Stimulated activated CD4-positive, alpha-beta T cell treated with anti-CD3 and anti-CD28 coated beads, Interleukin-1b, Interleukin-23, amount 100 ng/mL, for 24 hours (primary cell): Measurements from ENCODE around the gene DCAF8.

Source experiments
- DNase-seq, 4 experiments: peaks; one replicate each; pipeline ENCODE4 v3.0.0-alpha.2; 2020; ENCODE audit warnings: low read depth in 4 of 4, low spot score in 1 of 4

DCAF8 gene

DNA sequence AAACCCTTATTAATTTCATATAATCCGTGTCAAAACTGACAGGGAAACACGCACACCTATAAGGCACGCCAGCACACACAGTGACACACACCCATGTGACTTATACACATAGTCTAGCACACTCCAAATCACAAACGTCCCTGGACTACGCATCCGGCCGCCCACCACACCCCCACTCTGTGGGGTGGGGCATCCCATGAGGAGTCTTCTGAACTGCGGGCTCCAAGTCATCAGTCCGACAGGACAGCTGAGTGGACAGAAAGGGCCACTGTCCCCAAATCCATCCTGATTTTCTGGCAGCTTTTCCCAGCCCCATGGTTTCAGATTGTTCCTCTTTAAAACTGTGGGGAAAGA, 56.3 kb downstream of the DCAF8 start:
- DNase-seq: peak in 2 of 4 experiments; percentile 20 to 47

DNA sequence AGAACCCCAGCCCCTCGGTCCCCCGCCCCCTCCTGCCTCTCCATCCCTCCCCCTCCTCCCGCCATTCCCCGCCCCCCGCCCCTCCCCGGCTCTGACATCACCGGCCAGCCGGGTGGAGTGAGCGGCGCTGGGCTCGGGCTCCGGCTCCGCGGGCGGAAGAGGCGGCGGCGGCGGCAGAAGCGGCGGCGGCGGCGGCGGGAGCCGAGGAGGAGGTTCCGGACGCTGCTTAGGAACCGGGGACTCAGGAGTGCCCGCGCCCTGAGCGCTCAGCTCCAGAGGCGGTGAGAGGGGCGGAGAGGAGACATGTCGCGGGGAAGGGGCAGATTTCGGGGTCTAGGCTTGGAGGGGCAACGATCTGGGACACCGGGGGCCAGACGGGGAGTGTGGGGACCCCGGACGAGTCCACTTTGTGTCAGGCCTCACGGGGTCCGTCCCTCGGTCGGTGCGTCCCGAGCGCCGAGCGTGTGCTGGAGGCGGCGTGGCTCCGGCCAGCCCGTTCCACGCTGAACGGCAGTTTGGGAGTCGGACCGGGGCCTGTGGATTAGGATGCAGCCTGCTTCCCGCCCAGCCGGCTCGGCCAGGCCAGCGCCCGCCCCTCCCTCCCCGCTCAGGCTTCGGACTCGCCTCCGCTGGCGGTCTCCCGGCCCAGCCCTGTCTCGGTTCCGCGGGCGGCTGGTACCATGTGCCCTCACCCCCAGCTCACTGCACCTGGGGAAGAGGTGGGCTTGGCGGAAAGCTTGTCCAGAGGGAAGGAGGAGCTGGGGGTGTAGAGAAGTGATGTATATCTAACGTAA, 56.9 kb downstream of the DCAF8 start, which contains the start of gene PEA15:
Gene PEA15, plus strand, starts transcription at position 143 of the 794 bp plus-strand sequence. CDS start 6,161 bp downstream, outside the sequence.
- DNase-seq: peak; percentile 37 to 64 (median 61)

DNA sequence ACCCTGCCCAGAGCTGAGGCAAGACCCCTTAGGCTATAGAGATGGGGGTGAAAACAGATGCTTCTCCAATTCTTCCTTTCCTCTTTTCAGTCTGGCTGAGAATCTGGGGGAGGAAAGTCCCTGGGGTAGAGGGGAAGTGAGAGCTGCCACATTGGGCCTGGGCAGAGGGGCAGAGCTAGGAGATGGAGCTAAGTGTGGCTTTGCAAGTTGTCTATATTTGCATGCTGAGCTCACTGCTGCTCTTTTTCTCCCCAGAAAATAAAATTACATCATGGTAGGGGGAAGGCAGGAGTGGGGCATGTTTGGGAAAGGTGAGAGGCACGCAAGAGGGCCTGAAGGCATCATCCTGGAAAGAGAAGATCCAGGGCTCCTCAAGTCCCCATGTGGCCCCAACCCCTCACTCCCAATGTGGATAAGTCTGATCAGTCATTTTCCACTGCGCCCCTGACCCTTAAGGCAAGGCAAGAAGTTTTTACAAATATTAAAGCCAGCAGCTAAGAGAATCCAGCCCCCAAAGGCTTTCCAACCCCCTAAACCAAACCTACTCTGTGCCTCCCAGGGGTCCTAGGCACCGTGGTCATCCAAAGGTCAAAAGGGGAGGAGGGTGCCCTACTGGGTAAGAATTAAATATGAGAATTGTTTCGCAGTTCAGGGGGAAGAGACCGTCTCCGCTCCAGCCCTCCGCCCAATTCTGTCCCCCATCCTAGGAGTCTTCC, 57.7 kb downstream of the DCAF8 start:
- DNase-seq: no peak

DNA sequence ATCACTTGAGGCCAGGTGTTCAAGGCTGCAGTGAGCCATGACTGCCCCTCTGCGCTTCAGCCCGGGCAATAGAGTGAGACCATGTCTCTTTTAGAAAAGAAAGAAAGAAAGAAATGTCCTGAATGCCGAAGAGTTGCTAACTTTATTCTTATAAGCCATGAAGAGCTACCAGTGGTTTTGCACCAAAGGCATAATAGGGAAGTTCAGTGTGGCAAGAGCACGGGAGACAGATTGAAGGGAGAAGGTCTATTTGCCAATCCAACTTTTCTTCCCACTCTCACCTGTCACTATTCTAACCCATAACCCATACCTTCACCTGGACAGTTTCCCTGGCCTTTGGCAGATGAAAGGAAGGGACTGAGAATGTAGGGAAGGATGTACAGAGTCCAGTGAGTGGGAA, 61.6 kb downstream of the DCAF8 start:
- DNase-seq: no peak

DNA sequence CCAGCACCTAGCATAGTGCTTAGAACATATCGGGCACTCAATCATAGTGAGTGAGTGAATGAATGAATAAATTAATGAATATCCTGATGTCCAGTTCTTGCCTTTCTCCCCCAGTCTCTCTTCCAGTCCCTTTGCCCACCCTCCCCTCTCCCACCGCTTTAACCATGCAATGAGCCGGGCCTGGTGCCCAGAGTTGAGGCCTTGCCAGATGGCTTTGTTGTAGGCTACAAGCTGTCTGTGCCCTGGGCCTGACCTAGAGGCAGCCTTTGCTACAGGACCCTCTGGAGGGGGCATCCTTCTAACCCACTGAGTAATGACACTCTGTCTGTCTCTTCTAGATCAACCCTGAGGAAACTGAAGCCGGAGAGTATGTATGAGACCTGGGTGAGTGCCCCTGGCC, 65.1 kb downstream of the DCAF8 start:
- DNase-seq: no peak

DNA sequence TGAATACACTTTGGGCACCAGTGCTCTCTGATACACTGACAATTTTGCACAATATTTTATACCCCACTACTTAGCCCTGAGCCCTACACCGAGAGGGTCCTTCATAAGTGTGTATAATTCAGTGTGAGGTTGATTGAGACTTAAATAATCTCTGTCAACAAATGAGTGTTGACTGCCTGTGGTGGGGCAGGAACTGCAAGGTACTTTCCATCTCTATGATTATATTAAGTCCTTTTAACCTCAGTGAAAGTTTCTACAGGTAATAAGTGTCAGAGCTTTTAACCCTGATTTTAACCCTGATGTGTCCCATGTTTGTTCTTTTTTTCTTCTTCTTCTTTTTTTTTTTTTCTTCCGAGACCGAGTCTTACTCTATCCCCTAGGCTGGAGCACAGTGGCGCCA, 66.2 kb downstream of the DCAF8 start:
- DNase-seq: no peak

DNA sequence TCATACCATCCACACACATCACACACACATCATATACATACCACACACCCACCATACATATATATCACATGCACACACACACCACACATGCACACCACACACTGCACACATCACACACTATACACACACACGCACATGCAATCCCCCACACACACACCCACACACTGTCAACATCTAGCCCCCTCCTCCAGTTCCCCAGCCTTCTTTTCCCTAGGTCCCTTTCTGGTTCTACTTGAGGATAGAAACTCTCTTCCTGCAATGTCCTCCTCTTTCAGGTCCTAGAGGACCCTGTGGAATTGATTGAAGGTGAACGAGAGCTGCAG, 67.7 kb downstream of the DCAF8 start:
- DNase-seq: no peak

DNA sequence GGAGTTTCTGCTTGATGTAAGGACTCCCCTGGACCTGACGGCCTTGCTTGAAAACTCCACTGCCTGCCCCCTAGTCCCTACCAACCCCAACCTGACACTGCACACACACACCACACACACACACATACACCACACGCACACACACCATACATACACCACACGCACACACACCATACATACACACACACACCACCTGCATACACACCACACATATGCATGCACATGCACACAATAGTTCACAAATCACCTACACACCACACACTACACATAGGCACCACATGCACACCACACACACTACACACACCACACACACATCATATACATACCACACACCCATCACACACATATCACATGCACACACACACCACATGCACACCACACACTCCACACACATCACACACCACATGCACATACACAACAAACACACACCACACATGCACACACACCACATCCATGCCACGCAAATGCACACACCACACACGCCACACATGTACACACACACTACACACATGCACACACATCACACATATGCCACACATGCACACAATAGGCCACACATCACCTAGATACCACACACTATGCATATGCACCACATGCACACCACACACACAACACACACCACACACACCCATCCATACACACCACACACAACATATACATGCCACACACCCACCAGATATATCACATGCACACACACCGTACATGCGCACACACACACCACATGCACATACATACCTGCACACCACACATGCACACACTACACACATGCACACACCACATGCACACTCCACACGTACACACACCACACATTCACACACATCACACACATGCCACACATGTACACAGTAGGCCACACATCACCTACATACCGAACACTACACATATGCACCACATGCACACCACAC, 68.3 kb downstream of the DCAF8 start:
- DNase-seq: no peak

DNA sequence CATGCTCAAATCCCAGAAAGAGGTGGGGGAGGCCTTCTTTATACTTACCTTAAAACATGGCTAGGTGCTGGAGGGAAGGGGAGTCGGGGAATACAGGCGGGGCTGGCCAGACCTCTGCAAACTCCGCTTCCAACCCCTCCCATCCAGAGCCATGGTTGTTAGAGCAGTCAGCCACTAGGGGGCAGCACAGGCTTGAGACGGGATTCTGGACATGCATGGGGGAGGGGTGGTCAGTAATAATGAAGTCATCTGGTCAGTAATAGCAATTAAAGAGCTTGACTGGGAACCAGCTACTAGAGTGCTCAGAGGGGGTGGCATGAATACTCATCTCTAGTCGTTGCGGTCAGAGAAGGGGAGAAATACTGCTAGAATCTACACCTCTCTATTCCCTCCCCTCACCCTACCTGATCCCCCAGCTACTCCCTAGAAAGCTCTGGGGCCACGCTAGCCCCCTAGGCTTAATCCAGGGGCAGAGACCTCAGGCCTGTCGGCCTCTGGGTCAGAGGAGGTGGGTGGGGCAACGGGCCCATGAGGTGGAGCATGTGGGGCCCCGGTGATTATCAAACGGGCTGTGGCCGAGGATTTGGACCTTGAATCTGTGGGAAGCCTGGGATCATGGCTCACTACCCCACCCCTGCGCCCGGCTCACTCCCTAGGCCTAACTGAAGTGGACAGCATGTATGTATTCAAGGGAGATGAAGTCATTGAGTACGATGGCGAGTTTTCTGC, 69.1 kb downstream of the DCAF8 start:
- DNase-seq: peak; percentile 72 to 90 (median 80)

DNA sequence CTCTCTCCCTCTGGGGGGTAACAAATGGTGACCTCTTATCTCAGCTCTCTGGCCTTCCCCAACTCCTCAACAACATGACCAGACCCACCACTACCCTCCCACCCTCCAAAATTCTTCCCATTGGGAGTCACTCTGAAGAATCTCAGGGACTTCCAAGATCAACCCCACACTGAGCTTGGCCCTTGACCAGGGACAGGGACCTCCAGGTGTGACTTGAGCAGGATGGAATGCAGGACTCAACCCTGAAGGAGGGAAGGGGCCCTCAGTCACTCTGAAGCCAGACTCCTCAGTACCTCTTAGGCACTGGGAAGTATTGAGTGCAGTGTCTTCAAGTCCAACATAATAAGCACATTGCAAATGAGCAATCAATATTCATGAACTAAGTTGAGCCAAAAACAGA, 70.1 kb downstream of the DCAF8 start:
- no peak for DNase-seq

DNA sequence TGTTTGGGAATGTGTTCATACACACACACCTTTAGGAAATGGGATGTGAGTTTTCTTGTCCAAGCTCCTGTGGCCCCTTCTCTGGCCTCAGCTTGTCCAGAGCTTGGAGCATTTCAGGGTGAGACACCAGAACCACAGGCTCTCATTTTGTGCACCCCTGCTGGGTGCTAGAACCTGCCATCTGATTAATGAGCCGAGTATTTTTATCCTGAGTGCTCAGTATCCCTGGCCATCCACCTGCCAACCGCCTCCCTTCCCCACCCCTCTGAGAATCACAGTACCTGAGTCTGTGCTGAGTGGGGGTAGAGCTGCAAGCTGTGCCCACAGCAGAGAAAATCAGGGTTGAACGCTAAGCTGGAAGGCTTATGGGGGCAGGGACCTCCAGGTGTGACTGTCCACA, 70.6 kb downstream of the DCAF8 start:
- no peak for DNase-seq

DNA sequence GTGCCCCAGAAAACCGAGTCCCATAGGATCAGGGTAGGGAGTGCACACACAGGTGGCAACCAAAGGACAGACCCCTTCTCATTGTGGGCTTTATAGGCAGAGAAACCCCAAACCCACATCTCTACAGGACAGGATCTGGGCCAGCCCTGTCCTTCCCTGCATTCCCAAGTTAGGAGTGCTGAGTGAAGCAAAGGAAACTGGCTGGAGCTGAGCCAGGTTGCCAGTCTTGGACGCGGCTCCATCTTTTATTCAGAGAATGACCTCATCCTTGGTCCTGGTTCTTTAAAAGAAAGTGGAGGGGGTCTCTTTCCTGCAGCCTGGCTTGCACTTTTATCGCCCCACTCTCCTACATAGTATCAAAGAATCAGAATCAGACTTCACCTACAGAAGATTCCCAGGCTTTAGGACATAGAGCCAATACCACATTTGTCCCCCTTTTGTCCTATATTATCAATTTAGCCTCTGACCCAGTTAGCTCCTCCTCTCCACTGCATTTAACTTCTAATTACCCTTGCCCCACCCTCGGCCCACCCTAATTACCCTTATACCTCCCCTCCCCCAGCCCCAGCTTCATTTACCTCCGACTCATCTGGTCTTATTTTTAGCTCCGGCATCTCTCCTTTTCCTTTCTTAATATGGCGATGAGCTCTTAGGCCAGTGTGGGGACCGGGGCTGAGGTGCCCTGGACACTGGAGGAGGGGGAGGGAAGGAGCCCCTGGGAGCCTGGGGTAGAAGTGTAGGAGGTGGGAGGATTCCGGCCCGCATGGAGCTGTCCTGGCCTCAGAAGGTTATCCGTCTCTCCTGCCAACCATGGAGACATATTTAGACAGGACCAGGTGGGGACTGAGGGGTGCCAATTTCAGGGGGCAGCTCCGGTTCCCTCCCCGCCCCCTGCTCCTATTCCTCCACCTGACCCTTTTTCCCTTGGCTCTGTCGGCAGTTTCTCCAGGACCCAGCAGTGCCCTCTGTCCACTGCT, 72.4 kb downstream of the DCAF8 start, which contains the start of gene CASQ1:
Gene CASQ1, plus strand, starts transcription at position 927 of the 977 bp plus-strand sequence. CDS start 177 bp downstream, outside the sequence.
- no peak for DNase-seq

DNA sequence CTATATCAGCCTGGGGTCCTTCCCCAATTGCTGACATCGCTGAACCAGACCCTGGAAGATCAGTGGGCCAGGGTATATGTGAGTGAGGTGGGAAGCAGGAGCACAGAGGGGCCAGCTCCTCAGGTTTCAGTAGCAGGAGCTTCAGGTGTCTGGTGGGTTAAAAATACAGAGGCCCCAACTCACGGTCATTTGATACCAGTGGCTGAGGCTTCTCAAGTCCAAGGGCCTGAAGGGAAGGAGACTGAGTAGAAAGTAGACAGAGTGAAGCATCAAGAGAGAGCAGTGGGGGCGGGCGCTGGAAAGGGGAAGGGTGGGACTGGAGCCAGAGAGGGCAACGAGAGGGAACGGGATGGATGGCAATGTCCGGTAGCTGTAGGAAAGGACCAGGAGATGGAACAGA, 74.0 kb downstream of the DCAF8 start:
- DNase-seq: no peak

DNA sequence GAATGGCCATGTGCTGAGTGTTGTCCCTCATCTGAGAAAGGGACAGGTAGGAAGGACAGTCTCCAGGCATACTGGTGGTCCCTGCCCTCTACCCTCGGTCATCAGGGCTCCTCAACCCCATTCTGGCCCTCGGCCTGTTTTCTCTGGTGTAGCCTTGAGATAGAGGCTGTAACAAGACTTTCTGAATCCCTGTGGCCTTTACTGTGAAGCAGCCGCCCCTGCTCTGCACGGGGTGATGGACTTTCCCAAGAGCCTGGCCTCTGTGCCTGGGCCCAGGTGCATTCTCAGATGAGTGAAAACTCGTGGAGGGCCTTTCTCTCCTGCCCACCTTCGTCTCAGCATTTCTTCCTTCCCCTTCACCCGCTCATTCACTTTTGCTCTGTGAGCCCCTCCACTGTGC, 74.9 kb downstream of the DCAF8 start:
- DNase-seq: no peak

DNA sequence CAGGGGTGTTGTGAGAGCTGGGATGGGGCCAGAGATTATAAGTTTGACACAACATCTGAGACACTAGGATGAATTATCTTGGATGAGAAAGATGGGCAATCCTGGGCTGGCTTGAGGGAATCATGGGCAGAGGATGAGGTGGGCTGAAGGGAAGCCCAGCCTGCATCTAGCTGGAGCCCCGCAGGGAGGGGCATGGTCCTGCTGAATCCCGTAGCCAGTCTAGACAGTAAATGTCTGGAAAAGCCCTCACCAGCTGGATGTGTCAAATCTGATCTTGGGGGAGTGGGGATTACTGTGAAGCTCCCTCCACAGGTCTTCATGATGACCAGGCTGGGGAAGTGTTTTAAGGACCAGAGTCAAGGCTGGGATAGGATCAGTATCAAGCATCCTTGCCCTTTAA, 75.6 kb downstream of the DCAF8 start:
- no peak for DNase-seq

DNA sequence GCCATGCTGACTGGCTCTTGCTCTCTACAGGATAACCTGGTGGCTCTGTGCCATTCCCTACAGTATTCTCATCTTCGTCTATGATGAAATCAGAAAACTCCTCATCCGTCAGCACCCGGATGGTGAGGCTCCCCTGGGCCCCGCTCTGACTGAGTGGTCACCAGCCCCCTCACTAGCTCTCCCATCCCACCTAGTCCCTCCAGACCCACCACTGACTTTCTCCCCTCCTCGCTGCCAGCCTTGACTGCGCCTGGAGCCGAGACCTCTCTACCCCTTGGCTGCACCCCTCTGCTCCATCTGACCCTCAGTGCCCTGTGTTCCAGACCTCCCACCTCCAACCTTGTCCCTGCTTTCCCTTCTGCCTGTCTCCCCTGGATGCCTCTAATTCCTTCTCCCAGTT, 76.1 kb downstream of the DCAF8 start:
- no peak for DNase-seq

DNA sequence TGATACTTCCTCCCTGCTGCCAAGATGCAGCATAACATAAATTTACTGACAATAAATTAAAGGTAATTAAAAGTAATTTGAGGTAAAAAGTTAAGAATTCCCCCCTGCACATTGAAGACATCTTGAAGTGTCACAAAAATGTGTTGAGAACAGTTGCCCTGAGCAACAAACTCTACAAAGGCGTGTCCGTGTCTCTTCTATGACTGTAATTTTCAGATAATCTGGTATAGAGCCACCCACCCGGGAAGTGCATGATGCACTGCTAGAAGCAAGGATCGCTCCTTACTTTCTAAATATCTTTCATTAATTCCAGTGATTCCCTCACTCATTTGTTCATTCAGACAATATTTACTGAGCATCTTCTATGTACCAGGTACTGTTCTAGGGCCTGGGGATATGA, 83.0 kb downstream of the DCAF8 start:
- no peak for DNase-seq

DNA sequence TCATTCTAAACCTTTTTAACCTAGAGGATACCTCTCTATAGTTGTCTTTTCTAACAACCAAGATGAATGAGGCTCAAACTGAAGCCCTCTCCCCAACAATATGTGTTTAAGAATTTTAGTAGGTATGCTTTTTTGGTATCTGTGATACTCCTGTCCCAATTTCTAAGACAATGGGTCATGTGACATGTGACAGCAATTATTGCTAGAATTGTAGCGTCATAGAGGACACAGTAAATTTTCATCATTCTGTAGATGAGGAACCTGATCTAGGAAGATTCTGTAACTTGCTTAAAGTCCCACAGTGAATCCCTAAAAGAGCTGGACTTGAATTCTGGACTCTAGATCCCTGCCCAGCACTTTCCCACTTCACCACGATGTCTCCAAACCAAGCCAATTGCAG, 83.6 kb downstream of the DCAF8 start:
- no peak for DNase-seq

DNA sequence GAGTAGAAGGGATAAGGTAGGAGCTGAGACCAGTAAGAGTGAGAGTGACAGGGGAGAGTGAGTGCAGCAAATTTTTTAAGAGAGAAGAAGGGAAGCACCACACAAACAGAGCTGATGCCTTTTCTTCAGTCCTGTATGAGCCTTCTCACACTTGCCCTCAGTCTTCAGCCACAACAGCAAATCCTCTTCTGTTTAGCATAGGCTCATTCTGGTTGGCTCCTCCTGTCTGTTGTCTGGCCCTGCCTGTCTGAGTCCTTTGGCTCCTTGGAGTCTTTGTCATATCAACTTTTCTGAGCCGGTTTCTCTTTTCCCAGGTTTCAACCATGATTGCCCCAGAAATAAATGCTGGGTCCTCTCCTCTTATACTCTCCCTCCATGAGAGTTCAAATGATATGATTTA, 84.7 kb downstream of the DCAF8 start:
- DNase-seq: no peak

DNA sequence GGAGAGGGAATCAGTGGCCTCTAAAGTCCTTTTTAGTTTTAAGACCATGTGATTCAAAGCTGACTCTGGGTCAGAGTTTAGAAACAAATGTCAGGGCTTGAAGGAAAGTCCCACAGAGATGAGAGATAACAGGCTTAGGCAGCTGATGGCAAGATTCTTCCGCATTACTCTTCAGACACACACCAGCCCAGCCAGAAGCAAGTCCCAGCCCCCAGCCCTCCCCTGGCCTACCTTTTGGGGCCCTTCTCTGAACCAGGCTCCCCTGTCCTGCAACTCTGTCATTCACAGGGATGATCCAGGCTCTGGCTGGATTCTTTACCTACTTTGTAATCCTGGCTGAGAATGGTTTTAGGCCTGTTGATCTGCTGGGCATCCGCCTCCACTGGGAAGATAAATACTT, 85.1 kb downstream of the DCAF8 start:
- no peak for DNase-seq
